Measurements from ENCODE around the gene ELMO1. TPM values are rescaled to one million over a fixed set of nuclear protein-coding genes. Genes with fewer than 3 reads are reported as not detected.
"Not testable (repeated sequence)": the region's sequence is repeated elsewhere in the genome, so short reads cannot be mapped to it uniquely, and the experiment has no call there.

ELMO1 gene
- total RNA-seq, 1 donor from 2014 or later, result 33.7 TPM

- DNase-seq (ENCODE audit: low read depth, low spot score), result no peak
Measured at GRCh38 chr7:37142958-37143357, 305.7 kb downstream of the ELMO1 start.

GRCh38 chr7:37141742-37142141 lies 306.9 kb downstream of the ELMO1 start:
- no peak for DNase-seq (ENCODE audit: low read depth, low spot score)

- DNase-seq (ENCODE audit: low read depth, low spot score), result not testable (repeated sequence)
Measured at GRCh38 chr7:37133902-37134301, 314.8 kb downstream of the ELMO1 start.

- no peak for DNase-seq (ENCODE audit: low read depth, low spot score)
Measured at GRCh38 chr7:37131855-37132254, 316.8 kb downstream of the ELMO1 start.

- DNase-seq (ENCODE audit: low read depth, low spot score), result no peak
Measured at GRCh38 chr7:37129035-37129425, 319.6 kb downstream of the ELMO1 start.

GRCh38 chr7:37128327-37129034 lies 320.2 kb downstream of the ELMO1 start:
- DNase-seq (ENCODE audit: low read depth, low spot score), result no peak

- DNase-seq (ENCODE audit: low read depth, low spot score), result no peak
Measured at GRCh38 chr7:37119296-37119860, 329.3 kb downstream of the ELMO1 start.

- no peak for DNase-seq (ENCODE audit: low read depth, low spot score)
Measured at GRCh38 chr7:37118004-37118403, 330.7 kb downstream of the ELMO1 start.

GRCh38 chr7:37117292-37117691 lies 331.4 kb downstream of the ELMO1 start:
- DNase-seq (ENCODE audit: low read depth, low spot score), result no peak

GRCh38 chr7:37116093-37116701 lies 332.5 kb downstream of the ELMO1 start:
- DNase-seq (ENCODE audit: low read depth, low spot score), result no peak

GRCh38 chr7:37113661-37114355 lies 334.9 kb downstream of the ELMO1 start:
- no peak for DNase-seq (ENCODE audit: low read depth, low spot score)

GRCh38 chr7:37112876-37113275 lies 335.8 kb downstream of the ELMO1 start:
- DNase-seq (ENCODE audit: low read depth, low spot score), result no peak

GRCh38 chr7:37112218-37112617 lies 336.4 kb downstream of the ELMO1 start:
- no peak for DNase-seq (ENCODE audit: low read depth, low spot score)

GRCh38 chr7:37111459-37111858 lies 337.2 kb downstream of the ELMO1 start:
- no peak for DNase-seq (ENCODE audit: low read depth, low spot score)

GRCh38 chr7:37110660-37111424 lies 337.8 kb downstream of the ELMO1 start:
- DNase-seq (ENCODE audit: low read depth, low spot score), result no peak

GRCh38 chr7:37109843-37110242 lies 338.8 kb downstream of the ELMO1 start:
- DNase-seq (ENCODE audit: low read depth, low spot score), result no peak

- no peak for DNase-seq (ENCODE audit: low read depth, low spot score)
Measured at GRCh38 chr7:37109016-37109683, 339.5 kb downstream of the ELMO1 start.

GRCh38 chr7:37108615-37109014 lies 340.0 kb downstream of the ELMO1 start:
- no peak for DNase-seq (ENCODE audit: low read depth, low spot score)

- no peak for DNase-seq (ENCODE audit: low read depth, low spot score)
Measured at GRCh38 chr7:37107047-37107750, 341.5 kb downstream of the ELMO1 start.

GRCh38 chr7:37105762-37106161 lies 342.9 kb downstream of the ELMO1 start:
- DNase-seq (ENCODE audit: low read depth, low spot score), result no peak

Measured in pulmonary artery endothelial cell (primary cell).